Measurements from ENCODE around the gene CFAP221.
"Not testable (repeated sequence)": the region's sequence is repeated elsewhere in the genome, so short reads cannot be mapped to it uniquely, and the experiment has no call there.

Gene CFAP221

GRCh38 chr2:119590873-119591272 is 46.6 kb downstream of the CFAP221 start:
- no peak for DNase-seq (ENCODE audit: low read depth)

GRCh38 chr2:119591523-119591922 is 47.3 kb downstream of the CFAP221 start:
- no peak for DNase-seq (ENCODE audit: low read depth)

GRCh38 chr2:119592436-119592835 is 48.2 kb downstream of the CFAP221 start:
- no peak for DNase-seq (ENCODE audit: low read depth)

DNA sequence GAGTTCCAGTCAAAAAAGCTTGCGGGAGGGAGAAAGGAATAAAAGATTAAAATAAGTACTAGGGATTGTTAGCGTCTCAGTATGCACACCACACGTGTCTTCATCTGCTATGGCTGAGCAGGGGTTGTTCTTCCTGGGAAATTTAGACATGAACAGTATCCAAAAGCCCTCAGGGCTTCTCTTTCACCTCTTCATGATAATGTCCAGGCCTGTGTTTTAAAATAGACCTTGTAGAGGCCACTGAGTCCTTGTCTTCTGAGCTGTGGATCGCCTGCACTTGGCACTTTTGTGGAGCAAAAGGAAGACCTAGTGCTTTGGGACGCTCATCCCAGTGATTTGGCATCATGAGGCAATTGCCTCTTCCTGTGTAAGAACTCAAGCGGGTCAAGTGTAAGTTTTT is 52.4 kb downstream of the CFAP221 start:
- no peak for DNase-seq (ENCODE audit: low read depth)

GRCh38 chr2:119598596-119599263 is 54.5 kb downstream of the CFAP221 start:
- no peak for DNase-seq (ENCODE audit: low read depth)

DNA sequence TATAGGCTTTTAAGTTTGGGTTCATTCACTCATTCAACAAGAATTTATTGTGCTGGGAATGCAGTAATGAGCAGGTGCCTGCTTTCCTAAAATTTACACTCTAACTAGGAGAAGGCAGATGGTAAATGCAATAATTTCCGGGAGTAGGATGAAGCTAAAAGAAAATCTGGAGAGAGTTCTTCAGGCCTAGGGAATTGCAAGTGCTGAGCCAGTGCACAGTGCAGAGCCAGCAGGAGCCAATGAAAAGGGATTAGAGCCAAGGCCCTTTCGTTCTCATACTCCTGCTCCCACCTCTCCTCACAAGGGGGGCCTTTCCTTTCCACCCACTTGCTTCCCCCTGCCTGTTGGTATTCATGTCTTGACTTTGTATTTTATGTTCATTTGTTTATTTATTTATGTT is 55.1 kb downstream of the CFAP221 start:
- no peak for DNase-seq (ENCODE audit: low read depth)

- no peak for DNase-seq (ENCODE audit: low read depth)
Observed at GRCh38 chr2:119605096-119605495, 60.8 kb downstream of the CFAP221 start.

- DNase-seq (ENCODE audit: low read depth), result no peak
Observed at GRCh38 chr2:119606674-119607073, 62.4 kb downstream of the CFAP221 start.

GRCh38 chr2:119608553-119608952 is 64.3 kb downstream of the CFAP221 start:
- no peak for DNase-seq (ENCODE audit: low read depth)

DNA sequence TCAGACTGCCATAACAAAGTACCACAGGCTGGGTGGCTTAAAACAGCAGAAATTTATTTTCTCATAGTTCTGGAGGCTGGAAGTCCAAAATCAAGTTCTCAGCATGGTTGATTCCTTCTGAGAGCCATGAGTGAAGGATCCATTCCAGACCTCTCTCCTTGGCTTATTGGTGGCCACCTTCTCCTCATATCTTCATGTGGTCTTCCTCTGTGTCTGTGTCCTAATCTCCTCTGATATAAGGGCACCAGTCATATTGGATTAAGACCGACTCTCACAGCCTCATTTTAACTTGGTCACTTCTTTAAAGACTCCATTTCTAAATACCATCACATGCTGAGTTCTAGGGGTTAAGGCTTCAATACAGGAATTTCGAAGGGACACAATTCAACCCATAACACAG is 65.1 kb downstream of the CFAP221 start:
- no peak for DNase-seq (ENCODE audit: low read depth)

- DNase-seq (ENCODE audit: low read depth), result not testable (repeated sequence)
Observed at GRCh38 chr2:119614140-119614539, 69.9 kb downstream of the CFAP221 start.

DNA sequence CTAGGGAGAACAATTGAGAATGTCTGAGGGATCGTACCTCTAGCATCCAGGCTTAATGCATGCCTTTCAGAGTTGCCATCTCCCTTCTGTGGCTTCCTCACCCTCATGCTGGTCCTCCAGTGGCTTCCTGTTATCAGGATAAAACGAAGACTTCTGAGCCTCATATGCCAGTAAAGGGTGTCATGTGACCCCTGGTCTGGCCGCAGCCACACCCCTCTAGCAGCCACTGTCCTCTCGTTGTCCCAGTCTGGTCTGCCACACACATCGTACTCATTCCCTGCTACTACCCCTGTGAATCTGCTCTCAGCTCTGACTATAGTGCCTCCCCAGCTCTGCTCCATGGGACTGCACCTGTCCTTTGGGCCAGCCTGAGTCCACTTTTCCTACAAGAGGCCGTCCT is 72.2 kb downstream of the CFAP221 start:
- DNase-seq (ENCODE audit: low read depth), result no peak

DNA sequence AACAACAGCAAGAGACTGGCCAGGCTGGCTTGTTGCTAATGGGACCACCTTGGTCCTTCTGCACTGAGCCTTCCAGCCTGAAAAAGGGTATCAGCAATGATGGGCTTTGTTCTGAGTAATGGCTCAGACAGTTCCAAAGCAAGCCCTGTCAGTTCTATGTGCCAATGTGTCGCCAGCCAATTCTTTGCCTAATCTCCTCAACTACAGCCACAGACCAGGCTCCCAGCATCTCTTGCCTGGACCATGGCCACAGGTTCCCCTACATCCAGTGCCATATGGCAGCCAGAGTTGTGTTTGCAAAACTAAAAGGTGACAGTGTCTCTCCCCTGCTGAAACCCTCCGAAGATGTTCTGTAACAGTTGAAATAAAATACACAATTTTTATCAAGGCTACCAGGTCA is 73.2 kb downstream of the CFAP221 start:
- no peak for DNase-seq (ENCODE audit: low read depth)

GRCh38 chr2:119618725-119619124 is 74.5 kb downstream of the CFAP221 start:
- DNase-seq (ENCODE audit: low read depth), result not testable (repeated sequence)

DNA sequence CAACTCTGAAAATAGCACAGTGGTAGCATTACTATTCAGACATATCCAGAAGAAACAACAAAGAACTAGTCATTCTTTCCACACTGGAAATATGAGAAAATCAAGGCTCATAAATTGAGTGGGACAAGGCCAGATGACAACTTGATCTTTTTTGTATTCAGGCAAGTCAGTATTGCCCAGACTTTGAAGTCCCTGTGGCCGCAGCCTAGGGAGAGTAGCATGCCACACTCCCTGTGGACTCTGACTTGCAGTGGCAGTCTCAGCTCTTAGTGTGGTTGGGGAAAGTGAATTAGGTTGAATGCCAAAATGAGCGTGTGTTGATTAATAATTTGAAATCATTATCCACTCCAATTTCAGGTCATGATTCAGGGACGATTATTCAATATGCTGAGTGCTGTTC is 81.0 kb downstream of the CFAP221 start:
- no peak for DNase-seq (ENCODE audit: low read depth)

- DNase-seq (ENCODE audit: low read depth), result no peak
Observed at GRCh38 chr2:119629323-119629825, 85.1 kb downstream of the CFAP221 start.

- no peak for DNase-seq (ENCODE audit: low read depth)
Observed at GRCh38 chr2:119630121-119630520, 85.9 kb downstream of the CFAP221 start.

GRCh38 chr2:119637371-119637770 is 93.1 kb downstream of the CFAP221 start:
- no peak for DNase-seq (ENCODE audit: low read depth)

DNA sequence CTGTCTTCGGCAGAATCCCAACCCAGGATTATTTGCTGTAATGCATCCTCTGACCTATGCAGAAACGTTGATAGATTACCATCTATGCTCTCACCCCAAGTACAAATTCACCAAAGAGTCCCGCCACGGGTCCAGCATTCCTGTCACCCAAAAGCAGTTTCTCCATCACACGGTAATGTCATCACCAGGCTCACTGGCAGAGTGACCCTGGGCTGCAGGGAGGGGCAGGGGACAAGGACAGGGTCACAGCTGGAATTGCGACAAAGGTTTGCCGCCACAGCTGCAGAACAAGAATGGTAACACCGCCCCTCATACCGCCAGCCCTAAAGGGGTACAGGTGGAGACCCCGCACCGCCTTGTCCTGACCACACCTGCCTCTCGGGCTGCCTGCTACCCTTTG is 94.0 kb downstream of the CFAP221 start:
- no peak for DNase-seq (ENCODE audit: low read depth)

DNA sequence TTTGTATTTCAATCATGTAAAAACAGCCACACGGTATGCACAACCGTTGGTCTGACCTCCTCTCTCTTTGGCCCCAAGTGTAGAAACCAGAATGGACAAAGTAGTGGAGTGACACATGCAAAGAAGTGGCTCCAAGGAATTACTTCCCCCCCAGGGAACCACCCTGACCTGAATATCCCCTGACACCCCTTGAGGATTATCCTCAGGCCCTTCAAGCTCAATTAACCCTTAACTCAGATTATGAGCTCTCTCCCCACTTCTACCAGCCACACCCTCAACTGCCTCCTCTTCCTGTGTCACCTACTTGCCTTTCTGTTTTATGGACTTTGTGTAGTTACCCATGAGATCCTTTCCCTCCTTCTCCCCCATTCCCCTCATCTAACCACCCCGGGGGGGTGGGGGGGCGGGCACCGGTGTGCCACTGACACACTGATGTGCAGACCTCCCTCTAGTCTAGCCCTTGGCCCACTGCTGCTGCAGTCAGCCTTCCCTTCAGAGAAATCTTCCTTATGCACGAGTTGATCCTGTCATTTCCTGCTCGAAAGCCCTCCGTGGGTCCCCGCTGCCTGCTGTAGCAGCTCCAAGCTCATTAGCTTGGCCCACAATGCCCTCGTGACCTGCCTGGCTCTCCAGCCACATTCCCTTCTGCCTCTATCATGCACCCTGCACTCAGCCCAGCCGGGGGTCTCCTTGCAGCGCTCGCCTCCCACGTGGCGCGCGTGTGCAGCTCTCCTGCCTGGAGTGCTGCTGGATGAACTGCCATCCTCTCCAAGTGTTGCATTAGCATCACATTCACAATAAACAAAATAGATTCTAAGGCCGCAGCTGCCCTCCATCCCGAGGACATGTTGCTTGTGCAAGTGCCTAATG is 94.7 kb downstream of the CFAP221 start:
- no peak for DNase-seq (ENCODE audit: low read depth)

GRCh38 chr2:119641562-119642258 is 97.5 kb downstream of the CFAP221 start:
- peak; percentile 50 for DNase-seq (ENCODE audit: low read depth)

- no peak for DNase-seq (ENCODE audit: low read depth)
Observed at GRCh38 chr2:119644186-119644585, 99.9 kb downstream of the CFAP221 start.
